Natural killer cell (primary cell): ENCODE measurements around the gene CACNA1C. TPM values are rescaled to one million over a fixed set of nuclear protein-coding genes. Genes with fewer than 3 reads are reported as not detected.

ENCODE experiments used
- ATAC-seq, 3 donors: fragments of 150-1000 bp in 2 of 3; fragments of 200-7000 bp in 1 of 3; cut with Tn5 transposase; 1 replicate in 1 of 3; 2 replicates in 2 of 3; pipeline ENCODE4 v1.10.0; 2021; ENCODE audit warnings: mild to moderate bottlenecking in 2 of 3, moderate library complexity in 2 of 3
- DNase-seq, 2 donors: peaks; one replicate each; pipeline versions ENCODE4 v3.0.0 to v3.0.0-alpha.2; 2013 to 2021; ENCODE audit warnings: mixed read lengths in 1 of 2
- H3K27ac ChIP-seq: one replicate; pipeline ENCODE4 v1.5.1; 2013; ENCODE audit warnings: mild to moderate bottlenecking, low read length
- H3K27me3 ChIP-seq: one replicate; pipeline ENCODE4 v1.6.1; 2013; ENCODE audit warnings: low read length; ENCODE audit not compliant: control insufficient read depth, insufficient read depth
- H3K36me3 ChIP-seq: one replicate; pipeline ENCODE4 v1.6.1; 2013; ENCODE audit warnings: low read length; ENCODE audit not compliant: control insufficient read depth, insufficient read depth
- H3K4me1 ChIP-seq: one replicate; pipeline ENCODE4 v1.6.1; 2013; ENCODE audit warnings: low read length; ENCODE audit not compliant: control insufficient read depth, insufficient read depth
- H3K4me3 ChIP-seq: one replicate; pipeline ENCODE4 v1.5.1; 2013; ENCODE audit warnings: low read length
- H3K9me3 ChIP-seq: one replicate; pipeline ENCODE4 v1.6.1; 2013; ENCODE audit warnings: low read length; ENCODE audit not compliant: control insufficient read depth, insufficient read depth
- H3K27ac Mint-ChIP-seq, 2 donors: one replicate each; pipeline ENCODE4 v1.8.0; 2022; ENCODE audit warnings: mild to moderate bottlenecking in 2 of 2, mixed read lengths in 2 of 2, moderate library complexity in 1 of 2
- H3K27me3 Mint-ChIP-seq, 2 donors: one replicate each; pipeline ENCODE4 v1.8.0; 2022; ENCODE audit warnings: low read depth in 2 of 2, mixed read lengths in 2 of 2
- H3K36me3 Mint-ChIP-seq: one replicate; pipeline ENCODE4 v1.8.0; 2022; ENCODE audit warnings: mixed read lengths
- H3K4me1 Mint-ChIP-seq, 2 donors: one replicate each; pipeline ENCODE4 v1.8.0; 2022; ENCODE audit warnings: mixed read lengths in 2 of 2
- H3K4me3 Mint-ChIP-seq: one replicate; pipeline ENCODE4 v1.8.0; 2022; ENCODE audit warnings: mild to moderate bottlenecking, moderate library complexity, mixed read lengths
- H3K9me3 Mint-ChIP-seq, 2 donors: one replicate each; pipeline ENCODE4 v1.8.0; 2022; ENCODE audit warnings: mixed read lengths in 2 of 2
- WGBS: methylation state at CpG from one replicate; pipeline ENCODE4 v1.1.7; 2013; ENCODE audit warnings: missing lambda C conversion rate; ENCODE audit not compliant: insufficient coverage; 5-methylcytosine and 5-hydroxymethylcytosine counted together
- intact Hi-C: fragments of 100-400 bp; cut with micrococcal nuclease; formaldehyde crosslinking; loops from one replicate; pipeline ENCODE4 v1.14.2; 2022
- total RNA-seq, 4 donors: library from RNA; stranded (reverse); fragments of 120-200 nt in 1 of 4; gene quantifications; one replicate each; pipeline versions ENCODE4 v1.2.3 to v1.2.4, GENCODE V29; 2013 to 2022
- TF ChIP-seq, protein P1 (sequence below): fragments of 200-600 bp; IDR thresholded peaks from one replicate; pipeline ENCODE4 v1.8.0; 2022; ENCODE audit warnings: antibody characterized with exemption

The CACNA1C gene
- total RNA-seq, 3 donors from 2014 or later (not counting 1 experiment from before 2014, with no cell fraction given) = 0.07 to 0.35 (median 0.08) TPM

DNA sequence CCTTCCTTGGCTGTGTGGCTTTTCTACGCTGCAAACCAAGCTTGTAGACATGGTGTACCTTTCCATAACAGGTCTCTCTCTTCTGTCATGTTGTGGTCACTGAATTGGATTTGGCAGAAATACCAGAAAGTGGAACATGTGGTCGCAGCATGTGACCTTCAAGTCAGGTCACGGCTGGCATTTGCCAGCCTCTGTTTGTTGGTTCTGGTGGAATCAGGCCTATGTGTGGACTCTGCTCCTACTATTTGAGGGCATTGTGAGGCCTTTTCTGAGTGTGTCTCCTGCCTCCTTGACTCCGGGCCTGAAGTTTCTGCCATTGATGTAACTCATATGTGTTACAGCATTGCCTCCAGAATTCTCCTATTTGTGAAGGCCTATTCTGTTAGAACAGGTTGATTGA is 116.7 kb downstream of the CACNA1C start:
- no peaks in the 10 kb centered on the region for H3K36me3 ChIP-seq
- H3K27ac Mint-ChIP-seq = no peak overlapping the region
- 80% methylated on average over 4 of the region's 4 CpGs for WGBS
- H3K4me3 ChIP-seq = no peak overlapping the region
- no peaks in the 10 kb centered on the region for H3K27me3 ChIP-seq
- intact Hi-C loops = no loop called here
- no peak overlapping the region for H3K27ac ChIP-seq
- H3K9me3 Mint-ChIP-seq = peaks cover 9 to 11% of the 10 kb centered on the region in 2 donors
- peaks cover 12 to 23% of the 10 kb centered on the region in 2 donors for H3K27me3 Mint-ChIP-seq
- no peak for DNase-seq
- no peak for ATAC-seq
- H3K9me3 ChIP-seq = no peaks in the 10 kb centered on the region
- no peak overlapping the region for H3K4me3 Mint-ChIP-seq
- H3K4me1 Mint-ChIP-seq = no peaks in the 10 kb centered on the region
- TF ChIP-seq, protein P1, sequence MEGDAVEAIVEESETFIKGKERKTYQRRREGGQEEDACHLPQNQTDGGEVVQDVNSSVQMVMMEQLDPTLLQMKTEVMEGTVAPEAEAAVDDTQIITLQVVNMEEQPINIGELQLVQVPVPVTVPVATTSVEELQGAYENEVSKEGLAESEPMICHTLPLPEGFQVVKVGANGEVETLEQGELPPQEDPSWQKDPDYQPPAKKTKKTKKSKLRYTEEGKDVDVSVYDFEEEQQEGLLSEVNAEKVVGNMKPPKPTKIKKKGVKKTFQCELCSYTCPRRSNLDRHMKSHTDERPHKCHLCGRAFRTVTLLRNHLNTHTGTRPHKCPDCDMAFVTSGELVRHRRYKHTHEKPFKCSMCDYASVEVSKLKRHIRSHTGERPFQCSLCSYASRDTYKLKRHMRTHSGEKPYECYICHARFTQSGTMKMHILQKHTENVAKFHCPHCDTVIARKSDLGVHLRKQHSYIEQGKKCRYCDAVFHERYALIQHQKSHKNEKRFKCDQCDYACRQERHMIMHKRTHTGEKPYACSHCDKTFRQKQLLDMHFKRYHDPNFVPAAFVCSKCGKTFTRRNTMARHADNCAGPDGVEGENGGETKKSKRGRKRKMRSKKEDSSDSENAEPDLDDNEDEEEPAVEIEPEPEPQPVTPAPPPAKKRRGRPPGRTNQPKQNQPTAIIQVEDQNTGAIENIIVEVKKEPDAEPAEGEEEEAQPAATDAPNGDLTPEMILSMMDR = no peak
- H3K36me3 Mint-ChIP-seq = peaks cover 10% of the 10 kb centered on the region
- no peaks in the 10 kb centered on the region for H3K4me1 ChIP-seq

DNA sequence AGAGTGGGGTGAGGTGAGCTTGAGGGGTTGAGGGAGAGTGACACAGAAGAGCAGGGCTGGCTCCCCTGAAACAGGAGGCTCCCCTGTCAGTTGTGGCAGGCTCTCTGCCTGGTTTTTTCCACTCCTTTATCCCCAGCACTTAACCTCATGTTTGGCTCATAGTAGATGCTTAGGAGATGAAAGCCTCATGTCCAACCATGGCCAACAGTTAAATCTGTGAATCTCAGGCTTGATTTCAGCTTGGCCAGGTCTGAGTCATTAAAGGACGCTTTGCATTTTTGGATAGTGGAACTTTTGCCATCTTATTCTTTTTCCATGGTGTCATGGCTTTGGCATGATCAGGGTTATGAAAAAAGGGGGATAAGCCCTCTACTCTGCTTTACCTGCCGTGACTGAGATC is 117.2 kb downstream of the CACNA1C start:
- Histone ChIP-seq H3K27me3 (no peaks in the 10 kb centered on the region), H3K36me3 (no peaks in the 10 kb centered on the region), H3K4me1 (no peaks in the 10 kb centered on the region), H3K4me3 (no peak overlapping the region), H3K27ac (no peak overlapping the region), H3K9me3 (no peaks in the 10 kb centered on the region)
- no peak for DNase-seq
- TF ChIP-seq, protein P1 = no peak
- peaks cover 14 to 18% of the 10 kb centered on the region in 2 donors for H3K27me3 Mint-ChIP-seq
- H3K4me3 Mint-ChIP-seq = no peak overlapping the region
- H3K27ac Mint-ChIP-seq = no peak overlapping the region
- WGBS = 74% methylated on average over 2 of the region's 2 CpGs
- H3K36me3 Mint-ChIP-seq = peaks cover 10% of the 10 kb centered on the region
- no peaks in the 10 kb centered on the region for H3K4me1 Mint-ChIP-seq
- intact Hi-C loops = no loop called here
- H3K9me3 Mint-ChIP-seq = peaks cover 9 to 11% of the 10 kb centered on the region in 2 donors
- ATAC-seq = no peak

DNA sequence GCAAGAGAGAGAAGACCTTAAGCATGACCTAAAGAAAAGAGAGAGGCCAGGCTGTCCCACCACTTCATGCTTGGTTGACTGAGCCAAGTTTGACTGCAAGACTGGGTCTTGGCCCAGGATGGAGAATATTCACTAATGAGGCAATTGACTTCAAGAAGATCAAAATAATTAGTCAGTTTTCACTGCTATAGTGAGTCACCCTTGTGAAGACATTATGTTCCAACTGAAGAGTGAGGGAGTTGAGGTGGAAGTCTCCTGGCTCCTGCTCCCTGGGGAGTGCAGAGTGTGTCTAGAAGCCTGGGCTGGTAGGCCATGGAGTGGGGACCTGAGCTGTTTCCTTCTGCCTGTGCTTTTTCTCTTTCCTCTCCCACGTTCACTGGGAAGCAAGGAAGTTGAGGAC is 117.6 kb downstream of the CACNA1C start:
- Histone ChIP-seq H3K27me3 (no peaks in the 10 kb centered on the region), H3K27ac (no peak overlapping the region), H3K36me3 (no peaks in the 10 kb centered on the region), H3K9me3 (no peaks in the 10 kb centered on the region), H3K4me3 (no peak overlapping the region), H3K4me1 (no peaks in the 10 kb centered on the region)
- ATAC-seq = no peak
- H3K27ac Mint-ChIP-seq = no peak overlapping the region
- H3K9me3 Mint-ChIP-seq = peaks cover 9 to 11% of the 10 kb centered on the region in 2 donors
- TF ChIP-seq, protein P1 = no peak
- peaks cover 14 to 16% of the 10 kb centered on the region in 2 donors for H3K27me3 Mint-ChIP-seq
- no peak overlapping the region for H3K4me3 Mint-ChIP-seq
- DNase-seq = no peak
- intact Hi-C loops = no loop called here
- no peaks in the 10 kb centered on the region for H3K4me1 Mint-ChIP-seq
- WGBS = 75% methylated on average over 1 of the region's 1 CpG
- peaks cover 10% of the 10 kb centered on the region for H3K36me3 Mint-ChIP-seq
